Ascending aorta (tissue), 2 donors: Measurements from ENCODE around the gene PRMT2. TPM values are rescaled to one million over a fixed set of nuclear protein-coding genes. Genes with fewer than 3 reads are reported as not detected.
A peak's percentile ranks its signal among the peaks of the same experiment; 100 is the strongest.

ENCODE experiments used
- DNase-seq, 2 donors: peaks; one replicate each; pipeline ENCODE4 v3.0.0-alpha.2; 2019; ENCODE audit warnings: low spot score in 2 of 2
- H3K27ac ChIP-seq, 2 donors: fragments of 200-600 bp; sonication (generic); one replicate each; pipeline ENCODE4 v1.5.1; 2016 to 2017; ENCODE audit warnings: mild to moderate bottlenecking in 1 of 2
- H3K27me3 ChIP-seq: fragments of 200-600 bp; sonication (generic); one replicate; pipeline ENCODE4 v1.5.1; 2017
- H3K36me3 ChIP-seq, 2 donors: fragments of 200-600 bp; sonication (generic); one replicate each; pipeline ENCODE4 v1.5.1; 2016
- H3K4me1 ChIP-seq, 2 donors: fragments of 200-600 bp; sonication (generic); one replicate each; pipeline ENCODE4 v1.5.1; 2016 to 2017; ENCODE audit warnings: mild to moderate bottlenecking in 1 of 2
- H3K4me3 ChIP-seq, 2 donors: fragments of 200-600 bp; sonication (generic); one replicate each; pipeline ENCODE4 v1.5.1; 2016 to 2017; ENCODE audit warnings: mild to moderate bottlenecking in 1 of 2
- H3K9me3 ChIP-seq, 2 donors: fragments of 200-600 bp; sonication (generic); one replicate each; pipeline ENCODE4 v1.5.1; 2016
- intact Hi-C: fragments of 100-400 bp; cut with DNase I; formaldehyde crosslinking; loops from one replicate; pipeline ENCODE4 v1.15.1; 2023
- total RNA-seq: library from RNA; depleted of rRNA; stranded (reverse); fragments of >200 nt; gene quantifications from one replicate; pipeline ENCODE4 v1.1.0, GENCODE V29; 2016
- TF ChIP-seq, protein P1 (sequence below), 3 experiments: fragments of 200-600 bp in 2 of 3; fragments of 450-650 bp in 1 of 3; sonication (generic) in 2 of 3; IDR thresholded peaks; one replicate each; pipeline ENCODE4 v1.5.1; 2016 to 2019; ENCODE audit warnings: antibody characterized with exemption in 3 of 3, mild to moderate bottlenecking in 1 of 3, moderate library complexity in 1 of 3

Gene PRMT2
- total RNA-seq, 1 donor from 2014 or later = 23.3 TPM

DNA sequence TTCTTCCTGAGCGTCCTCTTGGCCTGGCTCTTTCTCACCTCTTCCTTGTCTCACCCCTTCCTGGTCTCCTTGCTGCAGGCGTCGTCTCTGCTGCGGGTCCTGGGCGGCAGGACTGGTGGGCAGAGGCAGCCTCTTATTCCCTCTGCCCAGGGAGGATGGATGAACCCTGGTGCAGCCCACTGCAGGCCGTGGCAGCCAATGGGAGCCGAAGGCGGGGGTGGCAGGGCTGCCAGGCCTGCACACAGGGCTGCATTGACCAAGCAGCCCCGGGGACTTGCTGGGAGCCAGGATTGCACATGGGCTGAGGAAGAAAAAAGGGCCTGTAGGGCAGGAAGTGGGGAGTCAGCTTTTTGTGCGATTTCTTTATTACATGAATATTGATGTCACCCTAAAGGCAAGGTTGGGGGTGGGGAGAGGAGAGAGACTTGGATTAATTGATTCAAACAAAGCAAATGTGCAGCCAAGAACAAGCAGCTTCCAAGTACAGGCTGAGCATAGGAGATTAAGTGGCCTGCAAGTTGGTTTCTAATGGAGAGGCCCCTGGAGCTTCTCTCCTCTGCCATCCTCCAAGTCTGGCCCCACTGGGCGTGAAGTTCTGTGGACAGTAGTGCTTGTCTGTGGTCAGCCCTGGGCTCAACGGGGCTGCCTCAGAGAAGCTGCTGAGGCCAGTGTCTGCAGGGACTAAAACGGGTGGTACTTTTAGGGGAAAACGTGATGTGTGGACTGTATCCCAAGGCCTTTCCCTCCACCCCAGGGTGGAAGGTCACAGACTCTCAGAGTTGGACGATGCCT is 30.3 kb upstream of the PRMT2 start, which contains the start of gene S100B:
TSS of gene S100B (minus strand) at position 108 of the 792 bp plus-strand sequence. CDS start 2,667 bp downstream, outside the sequence.
- TF ChIP-seq, protein P1, sequence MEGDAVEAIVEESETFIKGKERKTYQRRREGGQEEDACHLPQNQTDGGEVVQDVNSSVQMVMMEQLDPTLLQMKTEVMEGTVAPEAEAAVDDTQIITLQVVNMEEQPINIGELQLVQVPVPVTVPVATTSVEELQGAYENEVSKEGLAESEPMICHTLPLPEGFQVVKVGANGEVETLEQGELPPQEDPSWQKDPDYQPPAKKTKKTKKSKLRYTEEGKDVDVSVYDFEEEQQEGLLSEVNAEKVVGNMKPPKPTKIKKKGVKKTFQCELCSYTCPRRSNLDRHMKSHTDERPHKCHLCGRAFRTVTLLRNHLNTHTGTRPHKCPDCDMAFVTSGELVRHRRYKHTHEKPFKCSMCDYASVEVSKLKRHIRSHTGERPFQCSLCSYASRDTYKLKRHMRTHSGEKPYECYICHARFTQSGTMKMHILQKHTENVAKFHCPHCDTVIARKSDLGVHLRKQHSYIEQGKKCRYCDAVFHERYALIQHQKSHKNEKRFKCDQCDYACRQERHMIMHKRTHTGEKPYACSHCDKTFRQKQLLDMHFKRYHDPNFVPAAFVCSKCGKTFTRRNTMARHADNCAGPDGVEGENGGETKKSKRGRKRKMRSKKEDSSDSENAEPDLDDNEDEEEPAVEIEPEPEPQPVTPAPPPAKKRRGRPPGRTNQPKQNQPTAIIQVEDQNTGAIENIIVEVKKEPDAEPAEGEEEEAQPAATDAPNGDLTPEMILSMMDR (IDR thresholded peaks at IDR 0.05) = no peak
- DNase-seq = no peak
- Histone ChIP-seq H3K4me3 (no peak within 1 kb of the TSS), H3K4me1 (no peaks in the 10 kb centered on the region), H3K27me3 (no peaks in the 10 kb centered on the region), H3K36me3 (no peaks in the 10 kb centered on the region), H3K27ac (no peak within 1 kb of the TSS), H3K9me3 (no peaks in the 10 kb centered on the region)
- intact Hi-C loops = no loop called here

DNA sequence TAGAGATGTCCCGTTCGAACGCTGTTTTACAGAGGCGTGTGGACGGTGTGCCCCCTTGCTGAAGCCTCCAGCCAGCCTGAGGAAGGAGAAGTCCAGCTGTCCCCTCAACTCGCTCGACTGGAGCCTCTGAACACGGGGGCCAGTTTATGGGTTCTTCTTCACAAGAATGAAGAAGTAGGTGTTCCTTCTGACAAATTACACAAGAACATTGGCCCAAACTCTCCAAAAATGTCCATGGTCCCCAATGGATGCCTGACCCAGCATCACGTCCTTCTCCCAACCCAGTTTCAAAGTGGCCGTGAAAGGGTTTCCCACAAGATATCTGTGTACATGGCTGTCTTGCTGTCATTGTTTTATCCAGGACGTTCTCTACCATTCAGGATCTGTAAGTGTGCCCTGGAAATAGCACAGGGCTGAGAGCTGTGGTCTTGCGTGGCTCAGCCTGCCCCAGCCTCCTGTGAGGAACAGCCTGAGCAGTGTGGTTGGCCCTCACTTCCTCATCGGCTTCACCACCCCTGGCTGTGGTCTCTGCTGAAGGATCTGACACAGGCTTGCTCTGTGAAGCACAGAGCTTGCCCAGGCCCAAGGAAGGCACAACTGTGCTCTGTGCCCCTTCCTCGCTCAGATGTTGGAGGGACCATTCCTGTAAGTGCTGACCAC is 29.6 kb upstream of the PRMT2 start:
- Histone ChIP-seq H3K4me1 (no peaks in the 10 kb centered on the region), H3K27ac (no peak overlapping the region), H3K36me3 (no peaks in the 10 kb centered on the region), H3K4me3 (no peak overlapping the region), H3K27me3 (no peaks in the 10 kb centered on the region), H3K9me3 (peaks cover 0 to 4% of the 10 kb centered on the region in 2 donors)
- DNase-seq = peak in 1 of 2 donors; percentile 33
- intact Hi-C loops = no loop called here
- TF ChIP-seq, protein P1 (IDR thresholded peaks at IDR 0.05) = no peak

DNA sequence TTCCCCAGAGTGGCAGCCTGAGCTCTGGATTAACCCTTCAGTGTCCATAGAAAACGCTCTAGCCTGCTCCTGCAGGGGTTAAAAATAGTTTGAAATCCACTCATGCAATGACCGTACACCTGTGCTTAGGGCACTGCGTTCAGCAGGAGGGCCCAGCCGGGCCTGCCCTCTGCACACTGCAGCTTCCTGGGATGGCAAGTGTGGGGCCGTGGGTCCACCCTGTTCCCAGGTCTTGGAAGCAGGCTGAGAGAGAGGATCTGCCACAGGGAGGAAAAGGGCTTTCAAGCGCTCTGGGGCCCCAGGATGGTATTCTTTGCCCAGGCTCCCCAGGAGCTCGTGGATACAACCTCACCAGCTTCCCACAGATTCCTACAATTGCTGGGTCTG is 29.1 kb upstream of the PRMT2 start:
- Histone ChIP-seq H3K4me1 (no peaks in the 10 kb centered on the region), H3K9me3 (peaks cover 0 to 4% of the 10 kb centered on the region in 2 donors), H3K27me3 (no peaks in the 10 kb centered on the region), H3K36me3 (no peaks in the 10 kb centered on the region), H3K4me3 (no peak overlapping the region), H3K27ac (no peak overlapping the region)
- DNase-seq = no peak
- intact Hi-C loops = no loop called here
- TF ChIP-seq, protein P1 (IDR thresholded peaks at IDR 0.05) = no peak

DNA sequence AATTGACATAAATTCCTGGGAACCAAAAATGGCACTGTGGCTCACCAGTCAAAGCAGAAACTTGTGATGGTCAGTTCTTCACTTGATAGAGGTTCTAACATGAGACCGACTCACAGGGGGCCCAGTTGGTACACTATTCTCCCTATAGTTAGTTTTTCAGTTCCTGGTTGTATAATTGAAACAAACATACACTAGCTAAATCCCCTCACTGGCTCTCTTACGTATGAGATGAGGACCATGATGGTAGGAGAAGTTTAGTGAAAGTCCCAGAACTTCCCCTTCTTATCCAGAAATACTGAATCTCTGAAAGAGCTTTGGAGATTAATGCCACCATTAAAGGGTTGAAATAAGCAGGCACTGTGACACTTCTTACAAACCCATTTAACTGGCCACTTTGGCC is 27.8 kb upstream of the PRMT2 start:
- intact Hi-C loops = no loop called here
- H3K4me3 ChIP-seq = no peak overlapping the region
- H3K9me3 ChIP-seq = peaks cover 0 to 4% of the 10 kb centered on the region in 2 donors
- H3K27ac ChIP-seq = no peak overlapping the region
- no peaks in the 10 kb centered on the region for H3K36me3 ChIP-seq
- H3K4me1 ChIP-seq = no peaks in the 10 kb centered on the region
- no peaks in the 10 kb centered on the region for H3K27me3 ChIP-seq
- DNase-seq = no peak
- TF ChIP-seq, protein P1 (IDR thresholded peaks at IDR 0.05) = no peak

DNA sequence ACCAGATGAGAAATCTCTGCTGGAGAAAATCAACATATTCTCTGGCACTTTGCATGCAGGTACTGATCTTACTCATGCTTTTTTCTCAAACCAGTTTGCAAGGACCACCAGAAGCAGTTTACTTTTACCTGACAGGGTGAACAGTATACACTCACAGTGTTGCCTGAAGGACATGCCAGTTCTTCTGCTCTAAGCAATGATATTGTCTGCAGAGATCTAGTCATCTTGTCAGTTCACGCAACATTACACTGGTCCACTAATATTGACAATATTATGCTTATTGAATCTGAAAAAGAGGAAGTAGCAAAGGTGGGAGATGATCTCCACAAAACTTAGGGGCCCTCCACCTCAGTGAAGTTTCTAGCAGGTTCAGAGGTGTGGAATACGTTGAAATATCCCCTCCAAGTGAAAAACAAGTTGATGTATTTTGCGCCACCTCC is 26.8 kb upstream of the PRMT2 start:
- no peaks in the 10 kb centered on the region for H3K4me1 ChIP-seq
- H3K27ac ChIP-seq = no peak overlapping the region
- H3K4me3 ChIP-seq = no peak overlapping the region
- intact Hi-C loops = no loop called here
- TF ChIP-seq, protein P1 (IDR thresholded peaks at IDR 0.05) = no peak
- no peak for DNase-seq
- H3K9me3 ChIP-seq = peaks cover 0 to 4% of the 10 kb centered on the region in 2 donors
- no peaks in the 10 kb centered on the region for H3K27me3 ChIP-seq
- H3K36me3 ChIP-seq = no peaks in the 10 kb centered on the region
